Lung (tissue), 13 donors: ENCODE results near the gene YARS2. TPM values are rescaled to one million over a fixed set of nuclear protein-coding genes. Genes with fewer than 3 reads are reported as not detected.
"Not testable (repeated sequence)": the region's sequence is repeated elsewhere in the genome, so short reads cannot be mapped to it uniquely, and the experiment has no call there.

Source experiments
- ATAC-seq: fragments of 200-7000 bp; cut with Tn5 transposase; one replicate; pipeline ENCODE4 v1.9.1; 2020; ENCODE audit warnings: moderate number of reproducible peaks; ENCODE audit not compliant: insufficient read depth, low FRiP score
- DNase-seq, 3 donors: peaks; one replicate each; pipeline ENCODE4 v3.0.0-alpha.2; 2013 to 2017
- H3K27ac ChIP-seq, 2 donors: one replicate each; pipeline ENCODE4 v1.5.1; 2013; ENCODE audit warnings: mild to moderate bottlenecking in 2 of 2, moderate library complexity in 2 of 2, control low read depth in 1 of 2, inconsistent platforms in 1 of 2, low read depth in 1 of 2, low read length in 1 of 2
- H3K27me3 ChIP-seq, 3 donors: one replicate each; pipeline ENCODE4 v1.5.1; 2013; ENCODE audit warnings: low read length in 2 of 3; ENCODE audit not compliant: control insufficient read depth in 3 of 3, insufficient read depth in 3 of 3
- H3K36me3 ChIP-seq, 4 donors: one replicate each; pipeline ENCODE4 v1.5.1; 2013; ENCODE audit warnings: low read length in 4 of 4, mild to moderate bottlenecking in 1 of 4, moderate library complexity in 1 of 4; ENCODE audit not compliant: control insufficient read depth in 4 of 4, insufficient read depth in 4 of 4
- H3K4me1 ChIP-seq, 5 donors: one replicate each; pipeline ENCODE4 v1.5.1; 2013; ENCODE audit warnings: low read length in 5 of 5, mild to moderate bottlenecking in 2 of 5, moderate library complexity in 1 of 5; ENCODE audit not compliant: control insufficient read depth in 5 of 5, insufficient read depth in 5 of 5
- H3K4me3 ChIP-seq: one replicate; pipeline ENCODE4 v1.5.1; 2013; ENCODE audit warnings: mild to moderate bottlenecking, control low read depth, moderate library complexity
- H3K9ac ChIP-seq, 2 donors: one replicate each; pipeline ENCODE4 v1.5.1; 2013; ENCODE audit warnings: low read length in 2 of 2, control low read depth in 1 of 2; ENCODE audit not compliant: insufficient read depth in 1 of 2
- H3K9me3 ChIP-seq, 4 donors: one replicate each; pipeline ENCODE4 v1.5.1; 2013; ENCODE audit warnings: low read length in 3 of 4, mild to moderate bottlenecking in 1 of 4, moderate library complexity in 1 of 4; ENCODE audit not compliant: control insufficient read depth in 4 of 4, insufficient read depth in 3 of 4
- WGBS, 2 donors: extraction: QIAGEN DNeasy Blood & Tissue Kit; methylation state at CpG; one replicate each; pipeline ENCODE4 v1.1.7; 2013; 5-methylcytosine and 5-hydroxymethylcytosine counted together
- polyA plus RNA-seq, 2 donors: library from polyadenylated mRNA; stranded (reverse); fragments of 200-250 nt; gene quantifications; one replicate each; pipeline ENCODE4 v1.2.1, GENCODE V29; 2013
- small RNA-seq: library from RNA; depleted of rRNA; stranded (forward); fragments of <200 nt; gene quantifications from one replicate; pipeline ENCODE3, GENCODE V24; 2014; ENCODE audit warnings: low replicate concordance
- total RNA-seq, 2 donors: library from RNA; depleted of rRNA in 1 of 2; stranded (reverse); fragments of >200 nt in 1 of 2; gene quantifications; one replicate each; pipeline ENCODE4 v1.2.1, GENCODE V29; 2014 to 2021
- TF ChIP-seq, protein P1 (sequence below): IDR thresholded peaks from 2 replicates; pipeline ENCODE4 v1.5.1; 2012; ENCODE audit warnings: mild to moderate bottlenecking; ENCODE audit errors: control extremely low read depth, extremely low read depth
- donor health status: control.
- donor health status: control.
- donor health status: Bipolar disorder and iron deficiency.
- donor health status: healthy.
- donor health status: DM: yes; HTN: yes; CAD: no.

YARS2 gene
- total and polyA plus RNA-seq, 4 donors, result 9.0 to 27.2 (median 16.8) TPM

DNA sequence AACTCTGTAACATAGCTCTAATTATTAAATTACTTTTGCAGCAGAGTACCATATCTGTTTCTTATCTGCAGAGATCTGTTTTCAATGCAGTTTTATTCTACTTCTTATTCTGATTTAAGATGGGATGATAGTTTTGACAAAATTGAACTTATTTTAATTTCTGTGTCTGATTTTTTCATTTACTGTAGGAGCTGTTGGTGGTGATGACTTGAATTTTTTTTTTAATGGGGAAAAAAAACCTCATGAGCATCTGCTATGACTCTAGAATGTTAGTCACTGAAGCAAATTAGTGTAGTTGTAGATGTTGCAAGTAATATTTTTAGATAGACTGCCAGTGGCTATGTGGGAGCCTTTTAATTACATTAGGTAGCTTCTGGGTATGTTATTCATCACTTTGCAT lies 53.2 kb downstream of the YARS2 start:
- no peak for DNase-seq
- TF ChIP-seq, protein P1, sequence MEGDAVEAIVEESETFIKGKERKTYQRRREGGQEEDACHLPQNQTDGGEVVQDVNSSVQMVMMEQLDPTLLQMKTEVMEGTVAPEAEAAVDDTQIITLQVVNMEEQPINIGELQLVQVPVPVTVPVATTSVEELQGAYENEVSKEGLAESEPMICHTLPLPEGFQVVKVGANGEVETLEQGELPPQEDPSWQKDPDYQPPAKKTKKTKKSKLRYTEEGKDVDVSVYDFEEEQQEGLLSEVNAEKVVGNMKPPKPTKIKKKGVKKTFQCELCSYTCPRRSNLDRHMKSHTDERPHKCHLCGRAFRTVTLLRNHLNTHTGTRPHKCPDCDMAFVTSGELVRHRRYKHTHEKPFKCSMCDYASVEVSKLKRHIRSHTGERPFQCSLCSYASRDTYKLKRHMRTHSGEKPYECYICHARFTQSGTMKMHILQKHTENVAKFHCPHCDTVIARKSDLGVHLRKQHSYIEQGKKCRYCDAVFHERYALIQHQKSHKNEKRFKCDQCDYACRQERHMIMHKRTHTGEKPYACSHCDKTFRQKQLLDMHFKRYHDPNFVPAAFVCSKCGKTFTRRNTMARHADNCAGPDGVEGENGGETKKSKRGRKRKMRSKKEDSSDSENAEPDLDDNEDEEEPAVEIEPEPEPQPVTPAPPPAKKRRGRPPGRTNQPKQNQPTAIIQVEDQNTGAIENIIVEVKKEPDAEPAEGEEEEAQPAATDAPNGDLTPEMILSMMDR, result no peak
- Histone ChIP-seq H3K4me3 (no peak overlapping the region), H3K27me3 (no peaks in the 10 kb centered on the region), H3K27ac (no peak overlapping the region), H3K4me1 (peaks cover 0 to 4% (median 0%) of the 10 kb centered on the region in 5 donors), H3K36me3 (peaks cover 0 to 4% (median 0%) of the 10 kb centered on the region in 4 donors), H3K9ac (no peak overlapping the region), H3K9me3 (no peaks in the 10 kb centered on the region)
- ATAC-seq, result no peak

DNA sequence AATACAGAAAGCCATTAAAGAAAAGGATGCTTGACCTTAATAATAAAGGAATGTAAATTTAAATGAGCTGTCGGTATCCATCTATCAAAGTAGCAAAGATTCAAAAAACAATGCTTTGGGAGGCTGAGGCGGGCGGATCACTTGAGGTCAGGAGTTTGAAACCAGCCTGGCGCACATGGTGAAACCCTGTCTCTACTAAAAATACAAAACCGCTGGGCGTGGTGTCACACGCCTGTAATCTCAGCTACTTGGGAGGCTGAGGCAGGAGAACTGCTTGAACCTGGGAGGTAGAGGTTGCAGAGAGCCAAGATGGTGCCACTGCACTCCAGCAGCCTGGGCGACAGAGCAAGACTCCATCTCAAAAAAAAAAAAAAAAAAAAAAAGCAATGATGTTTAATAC lies 56.3 kb downstream of the YARS2 start:
- H3K9ac ChIP-seq, result not testable (repeated sequence)

DNA sequence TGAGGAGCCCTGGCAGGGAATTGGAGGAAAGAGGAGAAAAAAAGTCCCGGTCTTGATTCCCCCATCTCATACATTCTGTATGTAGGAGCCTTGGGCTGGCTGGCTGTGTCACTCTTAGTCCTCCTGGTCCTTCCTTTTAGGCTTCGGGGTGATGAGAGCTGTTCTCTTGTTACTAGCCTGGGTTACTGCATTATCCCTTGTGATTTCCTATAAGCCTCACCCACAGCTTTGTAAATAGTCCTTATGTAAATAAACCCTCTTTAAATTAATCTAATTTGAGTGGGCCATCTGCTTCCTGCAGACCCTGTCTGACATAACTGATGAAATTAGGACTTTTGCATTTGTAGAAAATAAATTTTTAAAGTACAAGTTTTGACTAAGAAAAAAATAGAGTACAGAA lies 57.4 kb downstream of the YARS2 start:
- Histone ChIP-seq H3K4me3 (no peak overlapping the region), H3K36me3 (peaks cover 0 to 3% (median under 1%) of the 10 kb centered on the region in 4 donors), H3K27me3 (no peaks in the 10 kb centered on the region), H3K9me3 (no peaks in the 10 kb centered on the region), H3K4me1 (peaks cover 0 to 6% (median 0%) of the 10 kb centered on the region in 5 donors), H3K9ac (no peak overlapping the region), H3K27ac (no peak overlapping the region)
- ATAC-seq, result no peak
- TF ChIP-seq, protein P1, result no peak
- no peak for DNase-seq
- WGBS, 2 donors, result 53 to 71% methylated on average over 2 of the region's 2 CpGs

More for the DNA sequence above, 56.3 kb downstream of the YARS2 start:
- not testable (repeated sequence) for H3K9me3 ChIP-seq, H3K4me3 ChIP-seq, ATAC-seq, H3K27me3 ChIP-seq, H3K36me3 ChIP-seq, H3K4me1 ChIP-seq, DNase-seq, H3K27ac ChIP-seq
- 94% methylated on average over 8 of the region's 8 CpGs for WGBS, 2 donors

GRCh38 chr12:32697445-32697844 lies 58.3 kb downstream of the YARS2 start:
- 76 to 90% methylated on average over 1 of the region's 1 CpG for WGBS, 2 donors

More at GRCh38 chr12:32697445-32697844, 58.3 kb downstream of the YARS2 start:
- peaks cover 0 to 6% (median 0%) of the 10 kb centered on the region in 5 donors for H3K4me1 ChIP-seq
- H3K27ac ChIP-seq, result no peak overlapping the region
- TF ChIP-seq, protein P1, result no peak
- peaks cover 0 to 3% (median under 1%) of the 10 kb centered on the region in 4 donors for H3K36me3 ChIP-seq
- DNase-seq (no peak), ATAC-seq (no peak)
- H3K9me3 ChIP-seq, result no peaks in the 10 kb centered on the region
- H3K9ac ChIP-seq, result no peak overlapping the region
- H3K4me3 ChIP-seq, result no peak overlapping the region
- H3K27me3 ChIP-seq, result no peaks in the 10 kb centered on the region

Small RNA genes lying within 50 kb of the gene (small RNA-seq; reads per million reads assigned to genes)
- not detected for gene RF00019

Other genes starting within 250 kb of the YARS2 start
- gene DNM1L, start 76.6 kb downstream of the YARS2 start, total RNA-seq, result 10 to 100 TPM; 53.1 to 88.1 TPM
- gene DNM1L, start 76.6 kb downstream of the YARS2 start, polyA plus RNA-seq, result 10 to 100 TPM; 27.4 to 28.8 TPM
- gene PKP2, start 140.9 kb upstream of the YARS2 start, total RNA-seq, result 10 to 100 TPM in 1 of 2 donors, 1 to 10 TPM in 1; 4.5 to 10.4 TPM
- 1 to 10 TPM in 1 of 2 donors, under 1 TPM in 1; 0.91 to 3.1 TPM for gene PKP2, start 140.9 kb upstream of the YARS2 start, polyA plus RNA-seq